ENCODE measurements around the gene BACE2. TPM values are rescaled to one million over a fixed set of nuclear protein-coding genes. Genes with fewer than 3 reads are reported as not detected.
"Not testable (repeated sequence)": the region's sequence is repeated elsewhere in the genome, so short reads cannot be mapped to it uniquely, and the experiment has no call there.

Gene BACE2
- total RNA-seq, 1 donor from 2014 or later: 20.9 TPM

- no peak for DNase-seq
- intact Hi-C loops (cut with DNase I): no loop called here
- TF ChIP-seq CTCF (IDR thresholded peaks at IDR 0.05): no peak
- Histone ChIP-seq H3K27ac (no peak overlapping the region), H3K27me3 (peaks cover 29% of the 10 kb centered on the region), H3K9me3 (no peaks in the 10 kb centered on the region), H3K4me3 (no peak overlapping the region), H3K36me3 (no peaks in the 10 kb centered on the region), H3K4me1 (no peaks in the 10 kb centered on the region)
- ATAC-seq: peak; percentile 34
Measured at GRCh38 chr21:41295721-41296254, 127.8 kb downstream of the BACE2 start.

- H3K36me3 ChIP-seq: no peaks in the 10 kb centered on the region
- H3K27ac ChIP-seq: no peak overlapping the region
- no peaks in the 10 kb centered on the region for H3K27me3 ChIP-seq
- no peak overlapping the region for H3K4me3 ChIP-seq
- intact Hi-C loops (cut with DNase I): no loop called here
- H3K4me1 ChIP-seq: no peaks in the 10 kb centered on the region
- TF ChIP-seq CTCF (IDR thresholded peaks at IDR 0.05): no peak
- no peaks in the 10 kb centered on the region for H3K9me3 ChIP-seq
- ATAC-seq (no peak), DNase-seq (no peak)
Measured at GRCh38 chr21:41302976-41303375, 135.0 kb downstream of the BACE2 start.

DNA sequence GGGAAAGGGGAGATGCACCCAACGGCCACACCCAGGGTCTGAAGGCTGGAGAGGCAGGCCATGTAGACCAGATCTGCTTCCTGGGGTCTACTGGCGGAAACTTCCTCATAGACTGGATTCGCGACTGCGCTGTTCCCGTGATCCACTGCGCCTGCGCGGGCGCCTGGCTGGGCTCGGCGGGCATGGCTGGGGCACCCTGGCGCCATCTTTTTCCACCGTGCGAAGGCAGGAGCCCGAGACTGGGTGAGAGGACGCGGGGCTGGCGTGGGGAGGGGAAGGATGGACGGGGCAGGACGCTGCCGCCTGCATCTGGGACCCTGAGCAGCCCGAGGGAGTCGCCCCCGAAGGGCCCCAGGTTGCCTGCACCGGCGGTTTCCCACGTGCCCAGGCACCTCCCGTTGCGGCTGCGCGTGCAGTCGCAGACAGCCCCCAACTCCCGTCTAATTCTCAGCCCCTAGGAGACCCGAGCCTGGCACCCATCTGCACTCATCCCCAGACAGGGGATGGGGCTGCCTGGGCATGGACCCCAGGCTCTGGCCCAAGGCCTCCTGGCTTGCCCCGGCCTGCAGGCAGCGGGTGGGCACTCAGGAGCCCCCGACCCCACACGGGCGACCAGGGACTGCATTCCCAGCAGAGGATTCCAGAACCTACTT is 136.2 kb downstream of the BACE2 start:
- no peak overlapping the region for H3K27ac ChIP-seq
- no peaks in the 10 kb centered on the region for H3K9me3 ChIP-seq
- DNase-seq (no peak), ATAC-seq (peak; percentile 17)
- no peaks in the 10 kb centered on the region for H3K27me3 ChIP-seq
- H3K4me1 ChIP-seq: no peaks in the 10 kb centered on the region
- TF ChIP-seq CTCF (IDR thresholded peaks at IDR 0.05): no peak
- H3K4me3 ChIP-seq: no peak overlapping the region
- no peaks in the 10 kb centered on the region for H3K36me3 ChIP-seq
- intact Hi-C loops (cut with DNase I): no loop called here

GRCh38 chr21:41307219-41307618 is 139.3 kb downstream of the BACE2 start:
- no peak for DNase-seq
- TF ChIP-seq CTCF (IDR thresholded peaks at IDR 0.05): no peak
- H3K36me3 ChIP-seq: no peaks in the 10 kb centered on the region
- H3K4me3 ChIP-seq: no peak overlapping the region
- ATAC-seq: no peak
- H3K27ac ChIP-seq: no peak overlapping the region
- H3K4me1 ChIP-seq: no peaks in the 10 kb centered on the region
- intact Hi-C loops (cut with DNase I): no loop called here
- no peaks in the 10 kb centered on the region for H3K27me3 ChIP-seq
- no peaks in the 10 kb centered on the region for H3K9me3 ChIP-seq

DNA sequence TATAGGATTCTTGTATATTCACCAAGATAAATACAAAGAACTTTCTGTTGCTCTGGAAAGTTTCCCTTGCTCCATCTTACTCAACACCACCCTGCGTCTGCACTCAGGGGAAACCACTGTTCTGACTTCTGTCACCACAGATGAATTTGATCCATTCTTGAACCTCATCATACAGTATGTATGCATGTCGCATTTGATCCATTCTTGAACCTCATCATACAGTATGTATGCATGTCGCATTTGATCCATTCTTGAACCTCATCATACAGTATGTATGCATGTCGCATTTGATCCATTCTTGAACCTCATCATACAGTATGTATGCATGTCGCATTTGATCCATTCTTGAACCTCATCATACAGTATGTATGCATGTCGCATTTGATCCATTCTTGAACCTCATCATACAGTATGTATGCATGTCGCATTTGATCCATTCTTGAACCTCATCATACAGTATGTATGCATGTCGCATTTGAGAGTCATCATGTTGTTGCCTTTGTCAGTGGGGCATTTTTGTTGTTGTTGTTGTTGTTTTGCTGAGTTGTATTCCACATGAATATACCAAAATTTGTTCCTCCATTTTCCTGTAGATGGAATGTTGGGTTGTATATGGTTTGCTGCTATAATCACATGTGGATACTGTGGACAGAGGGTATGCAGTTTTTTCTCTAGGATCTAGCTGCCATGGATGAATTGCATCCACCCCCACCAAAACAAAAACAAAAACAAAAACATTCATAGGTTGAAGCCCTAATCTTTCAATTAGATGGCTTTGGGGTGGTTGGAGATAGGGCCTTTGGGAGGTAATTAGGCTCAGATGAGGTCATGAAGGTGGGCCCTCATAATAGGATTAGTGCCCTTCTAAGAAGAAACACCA is 145.6 kb downstream of the BACE2 start:
- H3K4me1 ChIP-seq; intact Hi-C loops (cut with DNase I); H3K27ac ChIP-seq; H3K36me3 ChIP-seq; DNase-seq; H3K4me3 ChIP-seq; H3K9me3 ChIP-seq; ATAC-seq: not testable (repeated sequence)
- peaks cover 19% of the 10 kb centered on the region for H3K27me3 ChIP-seq

- Histone ChIP-seq H3K27ac (no peak overlapping the region), H3K4me1 (no peaks in the 10 kb centered on the region), H3K9me3 (no peaks in the 10 kb centered on the region), H3K4me3 (no peak overlapping the region), H3K27me3 (peaks cover 19% of the 10 kb centered on the region), H3K36me3 (no peaks in the 10 kb centered on the region)
- TF ChIP-seq CTCF (IDR thresholded peaks at IDR 0.05): no peak
- intact Hi-C loops (cut with DNase I): no loop called here
- DNase-seq: no peak
- ATAC-seq: no peak
Measured at GRCh38 chr21:41315726-41316125, 147.8 kb downstream of the BACE2 start.
